Mucosa of rectum (tissue), 2 donors: ENCODE measurements around the gene ACOXL.

ENCODE experiments used
- H3K27ac ChIP-seq, 2 donors: one replicate each; pipeline ENCODE4 v1.7.0; 2013; ENCODE audit warnings: inconsistent platforms in 2 of 2, low read depth in 2 of 2, low read length in 2 of 2
- H3K27me3 ChIP-seq, 2 donors: one replicate each; pipeline ENCODE4 v1.7.0; 2013; ENCODE audit warnings: low read length in 2 of 2; ENCODE audit not compliant: control insufficient read depth in 2 of 2, insufficient read depth in 2 of 2
- H3K36me3 ChIP-seq, 2 donors: one replicate each; pipeline ENCODE4 v1.7.0; 2013; ENCODE audit warnings: low read length in 2 of 2; ENCODE audit not compliant: control insufficient read depth in 2 of 2, insufficient read depth in 2 of 2
- H3K4me1 ChIP-seq, 2 donors: one replicate each; pipeline ENCODE4 v1.7.0; 2013; ENCODE audit warnings: low read length in 2 of 2, mild to moderate bottlenecking in 1 of 2; ENCODE audit not compliant: control insufficient read depth in 2 of 2, insufficient read depth in 2 of 2
- H3K4me3 ChIP-seq, 2 donors: one replicate each; pipeline ENCODE4 v1.7.0; 2013; ENCODE audit warnings: low read length in 2 of 2
- H3K9ac ChIP-seq, 2 donors: one replicate each; pipeline ENCODE4 v1.7.0; 2013; ENCODE audit warnings: low read length in 2 of 2, low read depth in 1 of 2, mild to moderate bottlenecking in 1 of 2
- H3K9me3 ChIP-seq, 2 donors: one replicate each; pipeline ENCODE4 v1.7.0; 2013; ENCODE audit warnings: low read length in 2 of 2; ENCODE audit not compliant: control insufficient read depth in 2 of 2
- donor health status: healthy.
- donor health status: Normal muscosa, but diverticular disease.

ACOXL gene

GRCh38 chr2:110740747-110741349, 8.5 kb downstream of the ACOXL start:
- Histone ChIP-seq H3K9me3 (no peaks in the 10 kb centered on the region), H3K9ac (no peak overlapping the region), H3K4me3 (no peak overlapping the region), H3K27ac (no peak overlapping the region), H3K27me3 (peaks cover 0 to 14% of the 10 kb centered on the region in 2 donors), H3K4me1 (no peaks in the 10 kb centered on the region), H3K36me3 (no peaks in the 10 kb centered on the region)

GRCh38 chr2:110741491-110741980, 9.2 kb downstream of the ACOXL start:
- Histone ChIP-seq H3K36me3 (no peaks in the 10 kb centered on the region), H3K27ac (no peak overlapping the region), H3K4me1 (no peaks in the 10 kb centered on the region), H3K9ac (no peak overlapping the region), H3K27me3 (peaks cover 0 to 14% of the 10 kb centered on the region in 2 donors), H3K4me3 (no peak overlapping the region), H3K9me3 (no peaks in the 10 kb centered on the region)

GRCh38 chr2:110742412-110742811, 10.0 kb downstream of the ACOXL start:
- Histone ChIP-seq H3K27ac (no peak overlapping the region), H3K9me3 (no peaks in the 10 kb centered on the region), H3K4me1 (no peaks in the 10 kb centered on the region), H3K36me3 (no peaks in the 10 kb centered on the region), H3K27me3 (peaks cover 0 to 13% of the 10 kb centered on the region in 2 donors), H3K4me3 (no peak overlapping the region), H3K9ac (no peak overlapping the region)

GRCh38 chr2:110743600-110743999, 11.2 kb downstream of the ACOXL start:
- Histone ChIP-seq H3K36me3 (no peaks in the 10 kb centered on the region), H3K4me1 (peaks cover 0 to 4% of the 10 kb centered on the region in 2 donors), H3K9me3 (no peaks in the 10 kb centered on the region), H3K27me3 (peaks cover 0 to 16% of the 10 kb centered on the region in 2 donors), H3K27ac (no peak overlapping the region), H3K9ac (no peak overlapping the region), H3K4me3 (no peak overlapping the region)

- Histone ChIP-seq H3K4me3 (no peak overlapping the region), H3K4me1 (peaks cover 0 to 4% of the 10 kb centered on the region in 2 donors), H3K27me3 (peaks cover 0 to 16% of the 10 kb centered on the region in 2 donors), H3K9me3 (no peaks in the 10 kb centered on the region), H3K36me3 (no peaks in the 10 kb centered on the region), H3K9ac (no peak overlapping the region), H3K27ac (no peak overlapping the region)
Observed at GRCh38 chr2:110744429-110744828, 12.1 kb downstream of the ACOXL start.

GRCh38 chr2:110745048-110745447, 12.7 kb downstream of the ACOXL start:
- H3K4me3 ChIP-seq, result no peak overlapping the region
- H3K4me1 ChIP-seq, result peaks cover 0 to 4% of the 10 kb centered on the region in 2 donors
- no peak overlapping the region for H3K27ac ChIP-seq
- H3K9ac ChIP-seq, result no peak overlapping the region
- no peaks in the 10 kb centered on the region for H3K36me3 ChIP-seq
- H3K9me3 ChIP-seq, result no peaks in the 10 kb centered on the region
- peaks cover 0 to 16% of the 10 kb centered on the region in 2 donors for H3K27me3 ChIP-seq

- Histone ChIP-seq H3K27ac (no peak overlapping the region), H3K9me3 (no peaks in the 10 kb centered on the region), H3K36me3 (no peaks in the 10 kb centered on the region), H3K9ac (no peak overlapping the region), H3K4me1 (peaks cover 0 to 4% of the 10 kb centered on the region in 2 donors), H3K27me3 (peaks cover 0 to 12% of the 10 kb centered on the region in 2 donors), H3K4me3 (no peak overlapping the region)
Observed at GRCh38 chr2:110746586-110747521, 14.5 kb downstream of the ACOXL start.

- Histone ChIP-seq H3K27me3 (peaks cover 0 to 10% of the 10 kb centered on the region in 2 donors), H3K4me1 (peaks cover 0 to 4% of the 10 kb centered on the region in 2 donors), H3K9me3 (no peaks in the 10 kb centered on the region), H3K4me3 (no peak overlapping the region), H3K36me3 (no peaks in the 10 kb centered on the region), H3K27ac (peak overlapping the region in 1 of 2 donors; percentile 20), H3K9ac (no peak overlapping the region)
Observed at GRCh38 chr2:110747522-110748488, 15.4 kb downstream of the ACOXL start.

- Histone ChIP-seq H3K9me3 (no peaks in the 10 kb centered on the region), H3K36me3 (no peaks in the 10 kb centered on the region), H3K27me3 (peaks cover 0 to 10% of the 10 kb centered on the region in 2 donors), H3K4me1 (peaks cover 0 to 4% of the 10 kb centered on the region in 2 donors), H3K27ac (no peak overlapping the region), H3K9ac (no peak overlapping the region), H3K4me3 (no peak overlapping the region)
Observed at GRCh38 chr2:110748489-110748867, 16.1 kb downstream of the ACOXL start.
